HFF-Myc (cell line): ENCODE measurements around the gene OMP.
"Not testable (repeated sequence)": the region's sequence is repeated elsewhere in the genome, so short reads cannot be mapped to it uniquely, and the experiment has no call there.

ENCODE experiments used
- DNase-seq: peaks from one replicate; pipeline ENCODE4 v3.0.0-alpha.2; 2011; ENCODE audit warnings: low read depth; ENCODE audit errors: extremely low read depth
- H3K4me3 ChIP-seq: replicated peaks from 2 replicates; pipeline ENCODE4 v1.5.1; 2011; ENCODE audit warnings: low read depth, mild to moderate bottlenecking, control low read depth, low read length
- CTCF ChIP-seq: IDR thresholded peaks from 2 replicates; pipeline ENCODE4 v1.5.1; 2012; ENCODE audit warnings: mild to moderate bottlenecking, low read depth, low read length, control low read depth; ENCODE audit errors: missing control alignments

OMP gene

GRCh38 chr11:77093056-77093891 lies 9.4 kb upstream of the OMP start:
- no peak for DNase-seq
- no peak for TF ChIP-seq CTCF
- no peak overlapping the region for H3K4me3 ChIP-seq

GRCh38 chr11:77093987-77094840 lies 8.4 kb upstream of the OMP start:
- DNase-seq, result no peak
- no peak for TF ChIP-seq CTCF
- H3K4me3 ChIP-seq, result no peak overlapping the region

GRCh38 chr11:77094841-77095365 lies 7.7 kb upstream of the OMP start:
- TF ChIP-seq CTCF, result no peak
- H3K4me3 ChIP-seq, result no peak overlapping the region
- no peak for DNase-seq

GRCh38 chr11:77095551-77096490 lies 6.8 kb upstream of the OMP start:
- H3K4me3 ChIP-seq, result no peak overlapping the region
- no peak for TF ChIP-seq CTCF
- no peak for DNase-seq

GRCh38 chr11:77096591-77097019 lies 6.0 kb upstream of the OMP start:
- TF ChIP-seq CTCF, result no peak
- no peak for DNase-seq
- H3K4me3 ChIP-seq, result no peak overlapping the region

- H3K4me3 ChIP-seq, DNase-seq: not testable (repeated sequence)
These were observed 5.5 kb upstream of the OMP start for GRCh38 chr11:77097180-77097579.
